SU-DHL-6 (cell line): ENCODE results near the gene PRKACA.
A peak's percentile ranks its signal among the peaks of the same experiment; 100 is the strongest.

ENCODE experiments used
- H2AFZ ChIP-seq: fragments of 200-600 bp; sonication (generic); 2 replicates; pipeline ENCODE4 v1.6.1; 2014; ENCODE audit warnings: low read depth, mild to moderate bottlenecking, moderate library complexity, mixed read lengths, antibody characterized with exemption, low read length; ENCODE audit not compliant: severe bottlenecking
- H3F3A ChIP-seq: fragments of 200-600 bp; shearing (Covaris generic); 2 replicates; pipeline ENCODE4 v1.6.0; 2016; ENCODE audit warnings: antibody characterized with exemption, mild to moderate bottlenecking; ENCODE audit not compliant: insufficient read depth
- H3K27ac ChIP-seq: fragments of 200-600 bp; sonication (generic); 2 replicates; pipeline ENCODE4 v1.5.1; 2016; ENCODE audit warnings: low read depth, mild to moderate bottlenecking, low read length, moderate library complexity, mixed read lengths
- H3K27me3 ChIP-seq: fragments of 200-600 bp; sonication (generic), shearing (Covaris generic); 2 replicates; pipeline ENCODE4 v1.6.0; 2014; ENCODE audit warnings: mild to moderate bottlenecking, low read length
- H3K36me3 ChIP-seq: fragments of 200-600 bp; sonication (generic); 2 replicates; pipeline ENCODE4 v1.6.1; 2014; ENCODE audit warnings: mild to moderate bottlenecking, low read length, mixed read lengths
- H3K4me2 ChIP-seq: fragments of 300-600, 200-600 bp; shearing (Covaris generic), sonication (generic); 2 replicates; pipeline ENCODE4 v1.6.0; 2014; ENCODE audit warnings: low read length, low read depth, mild to moderate bottlenecking; ENCODE audit not compliant: poor library complexity, severe bottlenecking
- H3K4me3 ChIP-seq: fragments of 200-600 bp; sonication (generic); 2 replicates; pipeline ENCODE4 v1.5.1; 2014; ENCODE audit warnings: antibody characterized with exemption, low read length, mild to moderate bottlenecking, mixed read lengths; ENCODE audit not compliant: insufficient read depth, poor library complexity, severe bottlenecking
- H3K79me2 ChIP-seq: fragments of 200-600 bp; sonication (generic); 2 replicates; pipeline ENCODE4 v1.6.1; 2014; ENCODE audit warnings: mild to moderate bottlenecking, low read length, moderate library complexity; ENCODE audit not compliant: insufficient read depth
- H3K9ac ChIP-seq: fragments of 200-600 bp; sonication (generic); 2 replicates; pipeline ENCODE4 v1.7.0; 2014; ENCODE audit warnings: mild to moderate bottlenecking, low read length
- H3K9me2 ChIP-seq: fragments of 200-600 bp; sonication (generic); replicated peaks from 2 replicates; pipeline ENCODE4 v1.6.1; 2014; ENCODE audit warnings: low read length; ENCODE audit not compliant: insufficient read depth
- H3K9me3 ChIP-seq: fragments of 200-600 bp; sonication (generic); 2 replicates; pipeline ENCODE4 v1.6.1; 2014; ENCODE audit warnings: low read length, mixed read lengths; ENCODE audit not compliant: insufficient read depth
- H4K20me1 ChIP-seq: fragments of 200-600 bp; sonication (generic); 2 replicates; pipeline ENCODE4 v1.6.1; 2014; ENCODE audit warnings: low read depth, mild to moderate bottlenecking, antibody characterized with exemption, low read length, moderate library complexity, mixed read lengths
- EZH2phosphoT487 ChIP-seq: fragments of 200-600 bp; sonication (generic), shearing (Covaris generic); conservative IDR thresholded peaks from 2 replicates; pipeline ENCODE4 v1.6.1; 2018; ENCODE audit warnings: mild to moderate bottlenecking, antibody characterized with exemption, low read length, moderate library complexity, mixed read lengths
- TF ChIP-seq, protein P1 (sequence below): fragments of 200-600 bp; sonication (generic); IDR thresholded peaks from one replicate; pipeline ENCODE4 v1.5.1; 2017; ENCODE audit warnings: antibody characterized with exemption, mild to moderate bottlenecking, low read length, moderate library complexity; ENCODE audit not compliant: insufficient read depth, poor library complexity, severe bottlenecking

PRKACA gene

DNA sequence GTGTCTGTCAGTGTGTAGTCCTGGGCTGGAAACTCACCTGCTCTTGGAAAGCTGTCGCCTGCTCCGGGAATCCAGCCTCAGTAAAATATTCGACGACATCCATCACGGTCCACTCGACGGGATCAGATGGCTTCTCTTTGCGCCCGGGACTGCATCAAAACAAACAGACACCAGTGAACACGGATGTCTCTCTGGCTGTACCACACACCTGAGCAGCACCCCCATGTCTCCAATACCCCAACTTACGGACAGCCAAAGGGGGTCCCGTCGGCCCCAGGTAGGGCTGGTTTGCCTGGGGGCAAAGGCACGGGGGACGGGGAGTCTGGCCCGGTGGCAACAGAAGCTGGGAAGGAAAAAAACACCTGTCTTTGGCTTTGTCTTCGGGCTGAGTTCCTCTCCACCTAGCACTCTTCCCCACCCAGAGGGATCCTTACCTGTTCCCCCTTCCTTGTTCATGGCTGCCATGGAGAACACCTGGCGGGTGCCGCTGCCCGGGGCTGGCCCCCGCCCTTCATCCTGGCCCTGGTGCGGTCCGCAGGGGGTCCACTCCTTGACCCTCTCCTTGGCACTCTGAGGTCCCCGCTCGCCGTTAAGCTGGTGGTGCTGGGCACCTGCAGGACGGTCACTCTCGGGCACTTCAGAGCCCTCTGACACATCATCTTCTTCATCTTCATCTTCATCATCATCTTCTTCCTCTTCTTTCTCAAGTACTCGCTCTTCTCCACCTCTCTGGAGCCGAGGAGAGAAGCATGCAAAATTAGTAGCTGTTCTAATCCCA is 28.7 kb downstream of the PRKACA start:
- H3K9me2 ChIP-seq = no peaks in the 10 kb centered on the region
- H3K9ac ChIP-seq = peak overlapping the region; percentile 68
- H3K27ac ChIP-seq = peak overlapping the region; percentile 57; the same call in 1 of the 2 replicates
- no peak overlapping the region for H2AFZ ChIP-seq
- peak overlapping the region; percentile 79 for H3K4me3 ChIP-seq
- H3K27me3 ChIP-seq = no peaks in the 10 kb centered on the region
- no peaks in the 10 kb centered on the region for H3K9me3 ChIP-seq
- H3K36me3 ChIP-seq = peaks cover 3% of the 10 kb centered on the region; the same call in 1 of the 2 replicates
- no peaks in the 10 kb centered on the region for H4K20me1 ChIP-seq
- peaks cover 6% of the 10 kb centered on the region for H3K79me2 ChIP-seq
- peak overlapping the region; percentile 52 for H3K4me2 ChIP-seq
- TF ChIP-seq, protein P1, sequence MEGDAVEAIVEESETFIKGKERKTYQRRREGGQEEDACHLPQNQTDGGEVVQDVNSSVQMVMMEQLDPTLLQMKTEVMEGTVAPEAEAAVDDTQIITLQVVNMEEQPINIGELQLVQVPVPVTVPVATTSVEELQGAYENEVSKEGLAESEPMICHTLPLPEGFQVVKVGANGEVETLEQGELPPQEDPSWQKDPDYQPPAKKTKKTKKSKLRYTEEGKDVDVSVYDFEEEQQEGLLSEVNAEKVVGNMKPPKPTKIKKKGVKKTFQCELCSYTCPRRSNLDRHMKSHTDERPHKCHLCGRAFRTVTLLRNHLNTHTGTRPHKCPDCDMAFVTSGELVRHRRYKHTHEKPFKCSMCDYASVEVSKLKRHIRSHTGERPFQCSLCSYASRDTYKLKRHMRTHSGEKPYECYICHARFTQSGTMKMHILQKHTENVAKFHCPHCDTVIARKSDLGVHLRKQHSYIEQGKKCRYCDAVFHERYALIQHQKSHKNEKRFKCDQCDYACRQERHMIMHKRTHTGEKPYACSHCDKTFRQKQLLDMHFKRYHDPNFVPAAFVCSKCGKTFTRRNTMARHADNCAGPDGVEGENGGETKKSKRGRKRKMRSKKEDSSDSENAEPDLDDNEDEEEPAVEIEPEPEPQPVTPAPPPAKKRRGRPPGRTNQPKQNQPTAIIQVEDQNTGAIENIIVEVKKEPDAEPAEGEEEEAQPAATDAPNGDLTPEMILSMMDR = no peak
- TF ChIP-seq EZH2phosphoT487 = no peak
- H3F3A ChIP-seq = peaks cover 13% of the 10 kb centered on the region; the same call in 1 of the 2 replicates

DNA sequence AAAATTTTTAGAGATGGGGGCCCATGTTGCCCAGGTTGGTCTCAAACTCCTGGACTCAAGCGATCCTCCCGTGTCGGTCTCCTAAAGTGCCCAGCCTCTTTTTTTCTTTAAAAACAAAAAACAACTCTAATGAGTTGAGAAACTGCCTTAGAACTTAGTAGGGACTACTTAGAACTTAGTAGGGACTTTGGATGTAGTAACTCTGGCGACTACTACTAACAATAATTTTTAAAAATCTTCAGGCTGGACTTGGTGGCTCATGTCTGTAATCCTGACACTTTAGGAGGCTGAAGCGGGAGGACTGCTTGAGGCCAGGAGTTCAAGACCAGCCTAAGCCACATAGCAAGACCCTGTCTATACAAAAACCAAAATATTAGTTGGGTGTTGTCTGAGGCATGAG is 31.5 kb downstream of the PRKACA start:
- no peaks in the 10 kb centered on the region for H3K27me3 ChIP-seq
- H3K27ac ChIP-seq = no peak overlapping the region
- no peak overlapping the region for H3K4me3 ChIP-seq
- H3K4me2 ChIP-seq = no peak overlapping the region
- peaks cover 3% of the 10 kb centered on the region; the same call in 1 of the 2 replicates for H3K36me3 ChIP-seq
- H3K9me3 ChIP-seq = no peaks in the 10 kb centered on the region
- H3K9me2 ChIP-seq = no peaks in the 10 kb centered on the region
- H3K9ac ChIP-seq = no peak overlapping the region
- peaks cover 10% of the 10 kb centered on the region; the same call in 1 of the 2 replicates for H3F3A ChIP-seq
- H2AFZ ChIP-seq = no peak overlapping the region
- TF ChIP-seq, protein P1 = no peak
- no peaks in the 10 kb centered on the region for H4K20me1 ChIP-seq
- H3K79me2 ChIP-seq = peaks cover 6% of the 10 kb centered on the region

DNA sequence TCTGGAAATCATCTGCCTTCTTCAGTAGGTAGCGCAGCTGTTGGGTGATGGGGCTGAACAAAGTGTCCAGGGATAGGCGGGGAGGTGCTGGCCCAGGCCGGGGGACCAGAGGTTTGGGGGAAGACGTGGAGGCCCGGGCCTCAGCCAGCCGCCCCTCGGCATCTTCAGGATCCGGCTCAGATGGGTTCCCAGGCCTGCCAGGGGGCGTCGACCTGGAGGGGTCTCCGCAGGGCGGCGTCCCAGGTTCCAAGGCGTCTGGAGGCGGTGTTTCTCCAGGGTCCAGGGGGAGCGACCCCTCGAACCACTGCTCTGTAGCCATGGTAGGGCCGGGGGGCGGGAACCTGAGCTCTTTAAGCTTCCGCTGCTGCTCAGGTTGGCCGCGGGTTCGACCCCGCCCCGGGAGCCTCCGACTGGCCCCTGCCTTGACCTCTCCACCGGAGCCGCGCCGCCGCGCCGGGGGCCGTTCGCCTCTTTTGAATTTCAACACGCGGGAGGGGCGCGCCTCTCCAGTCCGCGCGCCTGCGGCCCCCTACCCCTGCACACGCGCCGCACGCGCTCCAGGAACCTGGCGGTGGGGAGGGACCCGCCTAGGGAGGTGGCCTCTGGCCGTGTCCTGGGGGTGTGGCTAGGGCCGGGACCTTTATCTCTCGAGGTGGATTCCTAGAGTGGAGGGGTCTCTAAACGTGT is 32.1 kb downstream of the PRKACA start, which contains the start of gene C19orf67:
TSS of gene C19orf67 (minus strand) at position 475 of the 687 bp plus-strand sequence. CDS start at position 319, 156 bp downstream.
- no peak for TF ChIP-seq EZH2phosphoT487
- TF ChIP-seq, protein P1 = no peak
- Histone ChIP-seq H3F3A (peaks cover 10% of the 10 kb centered on the region; the same call in 1 of the 2 replicates), H3K9me2 (no peaks in the 10 kb centered on the region), H3K9me3 (no peaks in the 10 kb centered on the region), H3K79me2 (peaks cover 6% of the 10 kb centered on the region), H3K27me3 (no peaks in the 10 kb centered on the region), H3K9ac (no peak within 1 kb of the TSS), H3K4me2 (no peak within 1 kb of the TSS), H3K36me3 (peaks cover 3% of the 10 kb centered on the region; the same call in 1 of the 2 replicates), H2AFZ (no peak within 1 kb of the TSS), H3K4me3 (no peak within 1 kb of the TSS), H3K27ac (no peak within 1 kb of the TSS), H4K20me1 (no peaks in the 10 kb centered on the region)
